Stimulated activated CD8-positive, alpha-beta memory T cell treated with anti-CD3 and anti-CD28 coated beads, Interleukin-12 subunit alpha, Interleukin-12 subunit beta, amount 100 ng/mL, for 24 hours (primary cell): ENCODE measurements around the gene MYO1D.
"Not testable (repeated sequence)": the region's sequence is repeated elsewhere in the genome, so short reads cannot be mapped to it uniquely, and the experiment has no call there.

Experiments
- DNase-seq: peaks from one replicate; pipeline ENCODE4 v3.0.0-alpha.2; 2020; ENCODE audit errors: extremely low read depth

MYO1D gene

GRCh38 chr17:32529604-32530003 is 347.3 kb downstream of the MYO1D start:
- DNase-seq = no peak

- DNase-seq = no peak
Measured at GRCh38 chr17:32528825-32529224, 348.1 kb downstream of the MYO1D start.

GRCh38 chr17:32527146-32527545 is 349.8 kb downstream of the MYO1D start:
- no peak for DNase-seq

- DNase-seq = no peak
Measured at GRCh38 chr17:32525122-32525521, 351.8 kb downstream of the MYO1D start.

GRCh38 chr17:32524553-32524880 is 352.4 kb downstream of the MYO1D start:
- DNase-seq = not testable (repeated sequence)

GRCh38 chr17:32523827-32524552 is 352.9 kb downstream of the MYO1D start:
- no peak for DNase-seq

- DNase-seq = no peak
Measured at GRCh38 chr17:32523017-32523680, 353.8 kb downstream of the MYO1D start.

GRCh38 chr17:32520737-32521404 is 356.1 kb downstream of the MYO1D start:
- DNase-seq = no peak

GRCh38 chr17:32520104-32520701 is 356.7 kb downstream of the MYO1D start:
- DNase-seq = no peak

GRCh38 chr17:32519228-32520103 is 357.5 kb downstream of the MYO1D start:
- no peak for DNase-seq

GRCh38 chr17:32518646-32519227 is 358.2 kb downstream of the MYO1D start:
- no peak for DNase-seq

GRCh38 chr17:32517982-32518381 is 358.9 kb downstream of the MYO1D start:
- DNase-seq = no peak

GRCh38 chr17:32516940-32517701 is 359.8 kb downstream of the MYO1D start:
- no peak for DNase-seq

- DNase-seq = no peak
Measured at GRCh38 chr17:32516450-32516849, 360.5 kb downstream of the MYO1D start.

GRCh38 chr17:32515677-32516383 is 361.1 kb downstream of the MYO1D start:
- no peak for DNase-seq

- no peak for DNase-seq
Measured at GRCh38 chr17:32514606-32515005, 362.3 kb downstream of the MYO1D start.

- DNase-seq = no peak
Measured at GRCh38 chr17:32513579-32513978, 363.3 kb downstream of the MYO1D start.

- DNase-seq = no peak
Measured at GRCh38 chr17:32512328-32512727, 364.6 kb downstream of the MYO1D start.

GRCh38 chr17:32510466-32510865 is 366.5 kb downstream of the MYO1D start:
- no peak for DNase-seq

- no peak for DNase-seq
Measured at GRCh38 chr17:32508926-32509325, 368.0 kb downstream of the MYO1D start.
